Colonic mucosa (tissue), 4 donors: ENCODE results near the gene MACROD2. TPM values are rescaled to one million over a fixed set of nuclear protein-coding genes. Genes with fewer than 3 reads are reported as not detected.

Experiments used
- DNase-seq: peaks from one replicate; pipeline ENCODE4 v3.0.0-alpha.2; 2020
- H3K27ac ChIP-seq: fragments of 200-600 bp; one replicate; pipeline ENCODE4 v1.8.0; 2021
- H3K27me3 ChIP-seq: fragments of 200-600 bp; one replicate; pipeline ENCODE4 v1.8.0; 2021
- H3K36me3 ChIP-seq: fragments of 200-600 bp; one replicate; pipeline ENCODE4 v1.8.0; 2021
- H3K4me1 ChIP-seq: fragments of 200-600 bp; one replicate; pipeline ENCODE4 v1.8.0; 2021; ENCODE audit warnings: mild to moderate bottlenecking
- H3K4me3 ChIP-seq: fragments of 200-600 bp; one replicate; pipeline ENCODE4 v1.8.0; 2021
- H3K9ac ChIP-seq, 2 donors: one replicate each; pipeline ENCODE4 v1.7.0; 2013; ENCODE audit warnings: control low read depth in 2 of 2, low read depth in 2 of 2, low read length in 2 of 2
- H3K9me3 ChIP-seq: fragments of 200-600 bp; one replicate; pipeline ENCODE4 v1.8.0; 2021
- intact Hi-C: fragments of 100-400 bp; cut with DNase I; formaldehyde crosslinking; loops from one replicate; pipeline ENCODE4 v1.14.1; 2022
- total RNA-seq, 2 donors: library from RNA; stranded (reverse); fragmentation: NEBNext Ultra II Directional in 1 of 2; extraction: Animal tissue kit (Norgen Biotek cat#: 25700) in 1 of 2; gene quantifications; one replicate each; pipeline ENCODE4 v1.2.1, GENCODE V29; 2021
- TF ChIP-seq, protein P1 (sequence below): fragments of 200-600 bp; IDR thresholded peaks from one replicate; pipeline ENCODE4 v1.8.0; 2022; ENCODE audit warnings: antibody characterized with exemption, mild to moderate bottlenecking
- donor health status: healthy.
- donor health status: DM: no; HTN: no; CAD: no.
- donor health status: DM: no; HTN: no; CAD: no.

The MACROD2 gene
- total RNA-seq, 2 donors from 2014 or later, result 3.2 to 3.3 TPM

DNA sequence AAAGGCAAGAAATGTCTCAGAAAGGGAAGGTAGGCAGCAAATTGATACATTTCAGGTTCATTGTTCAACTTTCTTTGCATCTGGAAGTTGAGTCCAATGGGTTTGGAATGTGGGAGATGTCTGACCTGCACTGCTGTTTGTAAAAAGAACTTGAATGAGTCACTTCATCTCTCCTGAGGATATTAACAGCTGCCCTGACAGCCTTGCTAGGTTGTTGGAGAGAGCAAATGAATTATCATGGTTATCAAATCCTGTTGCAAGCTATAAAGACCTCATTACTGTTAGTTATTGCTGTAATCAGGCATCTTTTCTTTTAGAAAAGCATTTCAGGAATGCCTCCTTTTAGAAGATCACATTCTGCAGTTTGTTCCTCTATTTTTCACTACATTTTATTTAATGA is 365.1 kb downstream of the MACROD2 start:
- Histone ChIP-seq H3K27ac (no peak overlapping the region), H3K4me3 (no peak overlapping the region), H3K36me3 (no peaks in the 10 kb centered on the region), H3K9ac (no peak overlapping the region), H3K9me3 (no peaks in the 10 kb centered on the region), H3K27me3 (no peaks in the 10 kb centered on the region), H3K4me1 (no peaks in the 10 kb centered on the region)
- DNase-seq, result no peak
- intact Hi-C loops, result no loop called here
- TF ChIP-seq, protein P1, sequence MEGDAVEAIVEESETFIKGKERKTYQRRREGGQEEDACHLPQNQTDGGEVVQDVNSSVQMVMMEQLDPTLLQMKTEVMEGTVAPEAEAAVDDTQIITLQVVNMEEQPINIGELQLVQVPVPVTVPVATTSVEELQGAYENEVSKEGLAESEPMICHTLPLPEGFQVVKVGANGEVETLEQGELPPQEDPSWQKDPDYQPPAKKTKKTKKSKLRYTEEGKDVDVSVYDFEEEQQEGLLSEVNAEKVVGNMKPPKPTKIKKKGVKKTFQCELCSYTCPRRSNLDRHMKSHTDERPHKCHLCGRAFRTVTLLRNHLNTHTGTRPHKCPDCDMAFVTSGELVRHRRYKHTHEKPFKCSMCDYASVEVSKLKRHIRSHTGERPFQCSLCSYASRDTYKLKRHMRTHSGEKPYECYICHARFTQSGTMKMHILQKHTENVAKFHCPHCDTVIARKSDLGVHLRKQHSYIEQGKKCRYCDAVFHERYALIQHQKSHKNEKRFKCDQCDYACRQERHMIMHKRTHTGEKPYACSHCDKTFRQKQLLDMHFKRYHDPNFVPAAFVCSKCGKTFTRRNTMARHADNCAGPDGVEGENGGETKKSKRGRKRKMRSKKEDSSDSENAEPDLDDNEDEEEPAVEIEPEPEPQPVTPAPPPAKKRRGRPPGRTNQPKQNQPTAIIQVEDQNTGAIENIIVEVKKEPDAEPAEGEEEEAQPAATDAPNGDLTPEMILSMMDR, result no peak

DNA sequence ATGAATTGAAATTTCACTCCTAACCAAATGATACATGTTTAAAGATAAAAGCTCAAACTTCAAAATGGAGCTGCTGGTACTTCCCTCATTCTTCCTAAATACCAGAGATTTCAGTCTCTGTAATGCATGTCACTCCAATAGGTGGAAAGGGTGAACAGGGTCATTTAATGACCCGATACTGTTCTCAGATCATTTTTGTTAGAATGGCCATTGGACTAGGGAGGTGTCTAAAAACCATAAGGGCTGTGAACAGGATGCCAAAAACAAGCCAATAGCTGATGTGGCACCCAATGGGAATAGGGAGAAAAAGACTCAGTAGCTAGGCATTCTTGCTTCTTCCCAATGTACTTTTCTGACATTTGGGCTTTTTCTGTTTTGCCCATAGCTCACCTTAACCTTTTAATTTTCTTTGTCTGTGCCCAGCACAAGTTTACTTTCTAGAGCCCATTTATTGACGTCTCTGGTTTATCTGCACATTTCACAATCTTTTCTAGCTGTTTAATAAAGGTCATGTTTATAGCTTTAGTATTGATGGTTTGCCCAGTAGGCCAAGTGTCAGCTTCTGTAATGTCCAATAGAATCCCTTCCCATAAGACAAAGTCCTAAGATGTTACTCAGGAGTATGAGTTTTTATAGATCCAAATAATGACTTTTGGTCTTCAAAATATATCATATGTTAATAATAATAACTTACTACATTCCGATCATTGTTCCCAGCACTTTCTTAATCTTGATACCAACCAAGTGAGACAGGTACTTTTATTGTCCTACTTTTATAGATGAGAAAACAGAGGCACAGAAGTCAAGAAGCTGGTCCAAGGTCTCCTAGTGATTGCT is 366.4 kb downstream of the MACROD2 start:
- no peak overlapping the region for H3K27ac ChIP-seq
- H3K4me1 ChIP-seq, result no peaks in the 10 kb centered on the region
- TF ChIP-seq, protein P1, result no peak
- H3K4me3 ChIP-seq, result no peak overlapping the region
- H3K36me3 ChIP-seq, result no peaks in the 10 kb centered on the region
- intact Hi-C loops, result no loop called here
- no peaks in the 10 kb centered on the region for H3K9me3 ChIP-seq
- H3K27me3 ChIP-seq, result no peaks in the 10 kb centered on the region
- H3K9ac ChIP-seq, result no peak overlapping the region
- no peak for DNase-seq

DNA sequence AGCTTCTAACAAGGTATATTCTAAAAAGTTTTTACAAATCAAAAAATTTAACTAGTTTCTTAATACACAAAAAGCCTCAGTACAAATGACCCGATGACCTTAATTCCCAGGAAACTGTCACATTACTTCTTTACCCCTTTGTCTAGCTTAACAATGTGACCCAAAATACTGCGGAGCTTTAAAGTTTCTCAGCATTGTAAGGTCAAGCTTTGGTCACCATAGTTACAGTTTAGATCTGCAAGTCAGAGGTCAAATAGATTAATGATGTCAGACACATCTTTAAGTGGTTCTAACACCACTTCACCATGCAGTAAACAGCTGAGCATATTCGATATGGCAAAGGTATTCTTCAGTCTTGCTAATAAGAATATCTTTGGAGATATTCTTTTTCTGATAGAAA is 378.9 kb downstream of the MACROD2 start:
- no peak overlapping the region for H3K9ac ChIP-seq

DNA sequence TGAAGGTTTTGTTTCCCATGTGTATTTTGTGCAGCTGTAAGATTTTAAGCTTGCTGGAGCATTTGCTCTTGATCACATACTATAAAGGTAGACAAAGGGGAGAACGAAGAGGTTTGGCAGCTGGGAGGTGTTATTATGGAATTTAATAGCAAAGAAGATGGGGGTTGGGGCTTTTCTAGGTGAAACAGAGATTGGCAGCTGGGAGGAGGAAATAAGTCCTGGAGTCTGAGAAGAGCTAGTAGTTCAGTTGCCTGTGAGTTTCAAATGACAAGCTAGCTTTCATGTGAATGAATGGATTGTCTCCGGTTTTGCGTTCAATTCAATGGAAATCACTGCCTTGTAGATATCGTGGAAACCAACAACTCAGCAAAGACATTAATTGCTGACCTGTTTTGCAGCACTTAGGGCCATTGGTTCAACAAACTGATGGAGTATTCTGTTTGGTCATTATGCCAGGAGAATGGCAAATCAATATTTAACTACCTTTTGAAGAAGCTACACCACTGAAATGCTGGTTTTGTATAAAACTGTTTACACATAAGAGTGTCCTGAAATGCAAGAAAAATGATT is 380.2 kb downstream of the MACROD2 start:
- intact Hi-C loops, result no loop called here
- no peak for DNase-seq

More for the DNA sequence above, 378.9 kb downstream of the MACROD2 start:
- Histone ChIP-seq H3K9me3 (no peaks in the 10 kb centered on the region), H3K4me1 (no peaks in the 10 kb centered on the region), H3K4me3 (no peak overlapping the region), H3K27ac (no peak overlapping the region), H3K36me3 (no peaks in the 10 kb centered on the region), H3K27me3 (no peaks in the 10 kb centered on the region)
- DNase-seq, result no peak
- intact Hi-C loops, result no loop called here
- TF ChIP-seq, protein P1, result no peak

DNA sequence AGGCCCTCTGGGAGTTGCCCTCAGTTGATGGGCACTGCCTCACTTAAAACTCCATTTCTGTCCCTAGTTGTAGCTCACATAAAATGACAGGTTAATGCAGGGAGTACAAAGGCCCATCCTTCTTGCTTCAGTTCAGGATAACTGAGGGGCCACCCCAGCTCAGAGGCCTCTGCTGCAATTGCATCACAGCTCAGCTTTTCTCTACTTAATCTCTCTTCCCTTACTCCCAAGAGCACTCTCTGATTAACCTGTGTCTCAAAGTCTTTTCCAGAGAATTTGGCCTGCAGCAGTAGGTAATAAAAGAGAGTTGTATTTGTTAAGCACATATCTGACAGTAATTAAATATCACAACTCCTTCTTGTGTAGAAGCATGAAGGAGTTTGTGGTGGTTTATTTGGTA is 383.0 kb downstream of the MACROD2 start:
- no peak overlapping the region for H3K27ac ChIP-seq
- no peak for DNase-seq

More for the DNA sequence above, 380.2 kb downstream of the MACROD2 start:
- no peaks in the 10 kb centered on the region for H3K9me3 ChIP-seq
- TF ChIP-seq, protein P1, result no peak
- no peak overlapping the region for H3K27ac ChIP-seq
- no peak overlapping the region for H3K4me3 ChIP-seq
- H3K9ac ChIP-seq, result no peak overlapping the region
- H3K36me3 ChIP-seq, result no peaks in the 10 kb centered on the region
- no peaks in the 10 kb centered on the region for H3K4me1 ChIP-seq
- no peaks in the 10 kb centered on the region for H3K27me3 ChIP-seq

More for the DNA sequence above, 383.0 kb downstream of the MACROD2 start:
- Histone ChIP-seq H3K36me3 (no peaks in the 10 kb centered on the region), H3K9ac (no peak overlapping the region), H3K4me3 (no peak overlapping the region), H3K27me3 (no peaks in the 10 kb centered on the region), H3K9me3 (no peaks in the 10 kb centered on the region), H3K4me1 (no peaks in the 10 kb centered on the region)
- intact Hi-C loops, result no loop called here
- TF ChIP-seq, protein P1, result no peak
